OCI-LY7 (cell line): ENCODE measurements around the gene NIPAL1. TPM values are rescaled to one million over a fixed set of nuclear protein-coding genes. Genes with fewer than 3 reads are reported as not detected.

ENCODE experiments used
- BruUV-seq: library from RNA; stranded (reverse); fragments of 400-500 nt; replicated peaks from 2 replicates; lab custom pipeline; 2021; lab: Mats Ljungman, UMichigan
- CTCF ChIA-PET: fragments of 300-600 bp; sonication (Branson Sonifier 250); formaldehyde crosslinking; loops from one replicate; lab custom pipeline; 2022; ENCODE audit warnings: antibody characterized with exemption; ENCODE audit not compliant: unreplicated experiment; lab: Charles Lee
- POLR2A ChIA-PET: fragments of 300-600 bp; sonication (Branson Sonifier 250); formaldehyde crosslinking; loops from one replicate; lab custom pipeline; 2022; ENCODE audit warnings: antibody characterized with exemption; lab: Charles Lee
- DNase-seq: peaks from one replicate; pipeline ENCODE4 v3.0.0-alpha.2; 2015; ENCODE audit warnings: low spot score
- H2AFZ ChIP-seq: fragments of 200-600 bp; sonication (generic), shearing (Covaris generic); 2 replicates; pipeline ENCODE4 v1.6.1; 2014; ENCODE audit warnings: mild to moderate bottlenecking, antibody characterized with exemption, low read length, moderate library complexity
- H3K27ac ChIP-seq: fragments of 200-600 bp; sonication (generic); 2 replicates; pipeline ENCODE4 v1.5.1; 2014; ENCODE audit warnings: mixed run types, low read depth, mild to moderate bottlenecking, moderate library complexity, low read length, inconsistent platforms; ENCODE audit not compliant: poor library complexity, severe bottlenecking
- H3K36me3 ChIP-seq: fragments of 200-600 bp; sonication (generic); 2 replicates; pipeline ENCODE4 v1.6.1; 2014; ENCODE audit warnings: mild to moderate bottlenecking, antibody characterized with exemption, low read length, moderate library complexity, mixed read lengths; ENCODE audit not compliant: insufficient read depth
- H3K4me1 ChIP-seq: fragments of 200-600 bp; sonication (generic); 2 replicates; pipeline ENCODE4 v1.5.1; 2014; ENCODE audit warnings: mild to moderate bottlenecking, low read length; ENCODE audit not compliant: insufficient read depth, poor library complexity, severe bottlenecking
- H3K4me2 ChIP-seq: fragments of 200-600 bp; sonication (generic); 2 replicates; pipeline ENCODE4 v1.6.1; 2014; ENCODE audit warnings: mild to moderate bottlenecking, low read length
- H3K4me3 ChIP-seq: fragments of 200-600 bp; sonication (generic); 2 replicates; pipeline ENCODE4 v1.5.1; 2014; ENCODE audit warnings: mild to moderate bottlenecking, low read depth, low read length; ENCODE audit not compliant: poor library complexity, severe bottlenecking
- H3K79me2 ChIP-seq: fragments of 200-600 bp; sonication (generic); 2 replicates; pipeline ENCODE4 v1.6.1; 2016; ENCODE audit warnings: low read depth, mild to moderate bottlenecking, low read length, moderate library complexity, mixed read lengths; ENCODE audit not compliant: insufficient read depth
- H3K9me2 ChIP-seq: fragments of 200-600 bp; sonication (generic); 2 replicates; pipeline ENCODE4 v1.6.1; 2016; ENCODE audit warnings: mild to moderate bottlenecking, low read length, mixed read lengths; ENCODE audit not compliant: insufficient read depth
- H3K9me3 ChIP-seq: fragments of 200-600 bp; sonication (generic); 2 replicates; pipeline ENCODE4 v1.6.1; 2014; ENCODE audit warnings: mild to moderate bottlenecking, mixed run types, low read length, mixed read lengths
- H4K20me1 ChIP-seq: fragments of 200-600 bp; sonication (generic); 2 replicates; pipeline ENCODE4 v1.6.1; 2014; ENCODE audit warnings: mild to moderate bottlenecking, antibody characterized with exemption, low read length, moderate library complexity, mixed read lengths; ENCODE audit not compliant: insufficient read depth
- EZH2phosphoT487 ChIP-seq: fragments of 200-600 bp; sonication (generic); IDR thresholded peaks from 2 replicates; pipeline ENCODE4 v1.6.1; 2018; ENCODE audit warnings: low read depth, borderline replicate concordance, mild to moderate bottlenecking, mixed run types, antibody characterized with exemption, low read length, moderate library complexity, mixed read lengths
- intact Hi-C: fragments of 100-400 bp; cut with micrococcal nuclease; formaldehyde crosslinking; loops from one replicate; pipeline ENCODE4 v1.10.0; 2022; ENCODE audit not compliant: unreplicated experiment
- total RNA-seq, 2 experiments: library from RNA; depleted of rRNA in 1 of 2; stranded (reverse); fragments of >200 nt in 1 of 2; shearing (Covaris generic) in 1 of 2; gene quantifications; 2 replicates each; pipeline ENCODE4 v1.2.3, GENCODE V29; 2014 to 2022
- TF ChIP-seq, protein P1 (sequence below): fragments of 200-600 bp; sonication (generic); conservative IDR thresholded peaks from 2 replicates; pipeline ENCODE4 v1.5.1; 2014; ENCODE audit warnings: mild to moderate bottlenecking, antibody characterized with exemption, low read length, moderate library complexity, mixed read lengths

The NIPAL1 gene
- total RNA-seq, 2 experiments from 2014 or later, result 0.28 to 1.9 TPM

DNA sequence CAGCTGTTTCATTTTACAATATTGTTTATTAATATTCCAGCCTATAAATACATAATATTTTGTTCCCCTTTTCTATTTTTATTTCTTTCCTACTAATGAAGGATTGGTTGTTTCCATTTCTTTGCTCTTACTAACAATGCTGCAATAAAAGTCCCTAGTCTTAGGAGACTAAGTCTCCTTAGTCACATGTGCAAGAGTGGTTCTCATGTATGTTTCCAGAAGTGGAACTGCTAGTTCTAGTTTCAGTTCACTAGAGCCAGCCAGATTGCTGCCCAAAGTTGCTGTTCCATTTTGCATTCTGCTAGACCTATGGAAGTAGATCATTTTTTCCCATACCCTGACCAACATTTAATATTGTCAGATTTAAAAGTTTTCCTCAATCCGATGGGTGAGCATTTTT is 44.4 kb upstream of the NIPAL1 start:
- TF ChIP-seq, protein P1, sequence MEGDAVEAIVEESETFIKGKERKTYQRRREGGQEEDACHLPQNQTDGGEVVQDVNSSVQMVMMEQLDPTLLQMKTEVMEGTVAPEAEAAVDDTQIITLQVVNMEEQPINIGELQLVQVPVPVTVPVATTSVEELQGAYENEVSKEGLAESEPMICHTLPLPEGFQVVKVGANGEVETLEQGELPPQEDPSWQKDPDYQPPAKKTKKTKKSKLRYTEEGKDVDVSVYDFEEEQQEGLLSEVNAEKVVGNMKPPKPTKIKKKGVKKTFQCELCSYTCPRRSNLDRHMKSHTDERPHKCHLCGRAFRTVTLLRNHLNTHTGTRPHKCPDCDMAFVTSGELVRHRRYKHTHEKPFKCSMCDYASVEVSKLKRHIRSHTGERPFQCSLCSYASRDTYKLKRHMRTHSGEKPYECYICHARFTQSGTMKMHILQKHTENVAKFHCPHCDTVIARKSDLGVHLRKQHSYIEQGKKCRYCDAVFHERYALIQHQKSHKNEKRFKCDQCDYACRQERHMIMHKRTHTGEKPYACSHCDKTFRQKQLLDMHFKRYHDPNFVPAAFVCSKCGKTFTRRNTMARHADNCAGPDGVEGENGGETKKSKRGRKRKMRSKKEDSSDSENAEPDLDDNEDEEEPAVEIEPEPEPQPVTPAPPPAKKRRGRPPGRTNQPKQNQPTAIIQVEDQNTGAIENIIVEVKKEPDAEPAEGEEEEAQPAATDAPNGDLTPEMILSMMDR, result no peak
- no peak for TF ChIP-seq EZH2phosphoT487
- Histone ChIP-seq H3K79me2 (no peaks in the 10 kb centered on the region), H2AFZ (no peak overlapping the region), H3K4me2 (no peak overlapping the region), H3K27ac (no peak overlapping the region), H3K9me3 (no peaks in the 10 kb centered on the region), H4K20me1 (no peaks in the 10 kb centered on the region), H3K9me2 (no peaks in the 10 kb centered on the region), H3K4me1 (no peaks in the 10 kb centered on the region), H3K36me3 (no peaks in the 10 kb centered on the region), H3K4me3 (no peak overlapping the region)
- ChIA-PET CTCF (no interaction called here), POLR2A (interaction anchor here (0.7 kb wide), 1 partner anchor 15 kb away, joined by 3 read pairs; no protein-coding TSS in a partner anchor)
- BruUV-seq, result no TSS peak
- no peak for DNase-seq
- intact Hi-C loops, result no loop called here

- no peak overlapping the region for H3K4me2 ChIP-seq
- intact Hi-C loops, result no loop called here
- no TSS peak for BruUV-seq
- H3K4me1 ChIP-seq, result no peaks in the 10 kb centered on the region
- ChIA-PET CTCF (no interaction called here), POLR2A (no interaction called here)
- no peaks in the 10 kb centered on the region for H3K79me2 ChIP-seq
- no peak overlapping the region for H2AFZ ChIP-seq
- TF ChIP-seq, protein P1, result no peak
- H3K4me3 ChIP-seq, result no peak overlapping the region
- H3K9me2 ChIP-seq, result no peaks in the 10 kb centered on the region
- no peak for DNase-seq
- no peaks in the 10 kb centered on the region for H3K36me3 ChIP-seq
- no peak overlapping the region for H3K27ac ChIP-seq
- H3K9me3 ChIP-seq, result no peaks in the 10 kb centered on the region
- no peaks in the 10 kb centered on the region for H4K20me1 ChIP-seq
These were observed 43.9 kb upstream of the NIPAL1 start for GRCh38 chr4:47972721-47973120.

GRCh38 chr4:47974566-47974965 is 42.0 kb upstream of the NIPAL1 start:
- BruUV-seq, result no TSS peak
- H2AFZ ChIP-seq, result no peak overlapping the region
- no peak overlapping the region for H3K4me3 ChIP-seq
- no peak overlapping the region for H3K27ac ChIP-seq
- no peaks in the 10 kb centered on the region for H3K4me1 ChIP-seq
- no peak for DNase-seq
- POLR2A ChIA-PET, result interaction anchor here (0.6 to 0.9 kb wide), 3 partner anchors 15 to 911 kb away, joined by 3 to 4 read pairs (median 3); no protein-coding TSS in a partner anchor
- intact Hi-C loops, result no loop called here
- no peaks in the 10 kb centered on the region for H3K36me3 ChIP-seq
- no peak overlapping the region for H3K4me2 ChIP-seq
- CTCF ChIA-PET, result no interaction called here
- no peaks in the 10 kb centered on the region for H3K9me3 ChIP-seq
- H3K79me2 ChIP-seq, result no peaks in the 10 kb centered on the region
- H4K20me1 ChIP-seq, result no peaks in the 10 kb centered on the region
- H3K9me2 ChIP-seq, result no peaks in the 10 kb centered on the region
- TF ChIP-seq EZH2phosphoT487, result no peak
- TF ChIP-seq, protein P1, result no peak
